Gastroesophageal sphincter (tissue), 3 donors: ENCODE measurements around the gene IL1RAPL1.

ENCODE experiments used
- CTCF ChIP-seq, 4 experiments: fragments of 200-600 bp in 2 of 4; fragments of 450-650 bp in 2 of 4; sonication (generic) in 1 of 4; IDR thresholded peaks; one replicate each; pipeline ENCODE4 v1.5.1; 2017 to 2019; ENCODE audit warnings: antibody characterized with exemption in 4 of 4, mild to moderate bottlenecking in 2 of 4, moderate library complexity in 2 of 4
- EP300 ChIP-seq: sonication (generic); formaldehyde crosslinking; IDR thresholded peaks from one replicate; pipeline ENCODE4 v1.6.1; 2017; ENCODE audit warnings: antibody characterized with exemption, mild to moderate bottlenecking
- POLR2A ChIP-seq, 2 donors: fragments of 450-650 bp; IDR thresholded peaks; one replicate each; pipeline ENCODE4 v1.6.1; 2017; ENCODE audit warnings: antibody characterized with exemption in 2 of 2, mild to moderate bottlenecking in 2 of 2, moderate library complexity in 1 of 2
- POLR2AphosphoS5 ChIP-seq: sonication (generic); formaldehyde crosslinking; IDR thresholded peaks from one replicate; pipeline ENCODE4 v1.6.1; 2017; ENCODE audit warnings: antibody characterized with exemption

- no peak for TF ChIP-seq CTCF (IDR thresholded peaks at IDR 0.05)
- no peak for TF ChIP-seq POLR2A (IDR thresholded peaks at IDR 0.05)
- TF ChIP-seq POLR2AphosphoS5, result no peak
- TF ChIP-seq EP300, result no peak
Measured at GRCh38 chrX:29541038-29541437, 953.8 kb downstream of the IL1RAPL1 start.
